Measurements from ENCODE around the gene CCL8. TPM values are rescaled to one million over a fixed set of nuclear protein-coding genes. Genes with fewer than 3 reads are reported as not detected.

The CCL8 gene
- total and polyA plus RNA-seq, 2 donors (not counting 1 experiment from before 2014, with no cell fraction given): 0.27 to 0.50 TPM

DNA sequence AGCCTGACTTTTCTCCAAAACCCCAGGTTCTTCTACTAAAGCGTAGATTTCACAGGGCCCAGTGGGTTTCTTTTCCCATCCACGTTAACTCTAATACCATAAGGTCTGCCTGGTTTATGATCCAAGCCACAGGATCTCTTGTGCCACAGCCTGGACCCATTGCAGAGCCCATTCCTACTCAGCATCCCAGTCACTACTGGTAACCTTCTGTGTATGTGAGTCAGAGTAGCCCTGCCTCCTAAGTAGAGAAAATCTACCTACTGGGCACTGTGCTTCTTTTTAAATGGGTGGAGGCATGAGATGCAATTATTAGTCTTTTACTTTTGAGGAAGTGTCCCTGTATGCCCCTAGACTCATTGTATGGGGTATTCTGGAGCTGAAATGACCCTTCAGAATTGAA, 20.2 kb upstream of the CCL8 start:
- no peaks in the 10 kb centered on the region for H3K36me3 ChIP-seq (ENCODE audit: control insufficient read depth, insufficient read depth, low read length)
- DNase-seq (ENCODE audit: low read depth in 2 of 2): peak in 1 of 2 donors; percentile 21
- no peak overlapping the region for H2AFZ ChIP-seq (ENCODE audit: low read length)
- no peaks in the 10 kb centered on the region for H3K27me3 ChIP-seq (ENCODE audit: control insufficient read depth, insufficient read depth, low read length)
- H3K4me1 ChIP-seq (ENCODE audit: control insufficient read depth, extremely low read depth, insufficient read depth, low read length): peaks cover 4% of the 10 kb centered on the region
- TF ChIP-seq EZH2 (IDR thresholded peaks at IDR 0.05; ENCODE audit: low read length, missing control alignments): no peak
- TF ChIP-seq, protein P1, sequence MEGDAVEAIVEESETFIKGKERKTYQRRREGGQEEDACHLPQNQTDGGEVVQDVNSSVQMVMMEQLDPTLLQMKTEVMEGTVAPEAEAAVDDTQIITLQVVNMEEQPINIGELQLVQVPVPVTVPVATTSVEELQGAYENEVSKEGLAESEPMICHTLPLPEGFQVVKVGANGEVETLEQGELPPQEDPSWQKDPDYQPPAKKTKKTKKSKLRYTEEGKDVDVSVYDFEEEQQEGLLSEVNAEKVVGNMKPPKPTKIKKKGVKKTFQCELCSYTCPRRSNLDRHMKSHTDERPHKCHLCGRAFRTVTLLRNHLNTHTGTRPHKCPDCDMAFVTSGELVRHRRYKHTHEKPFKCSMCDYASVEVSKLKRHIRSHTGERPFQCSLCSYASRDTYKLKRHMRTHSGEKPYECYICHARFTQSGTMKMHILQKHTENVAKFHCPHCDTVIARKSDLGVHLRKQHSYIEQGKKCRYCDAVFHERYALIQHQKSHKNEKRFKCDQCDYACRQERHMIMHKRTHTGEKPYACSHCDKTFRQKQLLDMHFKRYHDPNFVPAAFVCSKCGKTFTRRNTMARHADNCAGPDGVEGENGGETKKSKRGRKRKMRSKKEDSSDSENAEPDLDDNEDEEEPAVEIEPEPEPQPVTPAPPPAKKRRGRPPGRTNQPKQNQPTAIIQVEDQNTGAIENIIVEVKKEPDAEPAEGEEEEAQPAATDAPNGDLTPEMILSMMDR (conservative IDR thresholded peaks at IDR 0.05 in 1 of 2, IDR thresholded peaks at IDR 0.05 in 1 of 2; ENCODE audit: low read depth in 1 of 2, low read length in 2 of 2): no peak
- no peak overlapping the region for H3K4me3 ChIP-seq (replicated peaks in 1 of 4; ENCODE audit: control extremely low read depth in 1 of 4, insufficient read depth in 1 of 4, low read depth in 3 of 4, low read length in 4 of 4)
- no peaks in the 10 kb centered on the region for H3K9me3 ChIP-seq (ENCODE audit: control insufficient read depth, insufficient read depth, low read depth, low read length)
- H3K9ac ChIP-seq (ENCODE audit: insufficient read depth, low read length): no peak overlapping the region
- H3K79me2 ChIP-seq (ENCODE audit: control insufficient read depth, insufficient read depth, low read length): no peaks in the 10 kb centered on the region
- no peak overlapping the region for H3K27ac ChIP-seq (ENCODE audit: insufficient read depth, low read length)
- H4K20me1 ChIP-seq (ENCODE audit: control insufficient read depth, extremely low read depth, insufficient read depth, low read length): no peaks in the 10 kb centered on the region
- no peak overlapping the region for H3K4me2 ChIP-seq (ENCODE audit: extremely low read depth, insufficient read depth, low read length)

DNA sequence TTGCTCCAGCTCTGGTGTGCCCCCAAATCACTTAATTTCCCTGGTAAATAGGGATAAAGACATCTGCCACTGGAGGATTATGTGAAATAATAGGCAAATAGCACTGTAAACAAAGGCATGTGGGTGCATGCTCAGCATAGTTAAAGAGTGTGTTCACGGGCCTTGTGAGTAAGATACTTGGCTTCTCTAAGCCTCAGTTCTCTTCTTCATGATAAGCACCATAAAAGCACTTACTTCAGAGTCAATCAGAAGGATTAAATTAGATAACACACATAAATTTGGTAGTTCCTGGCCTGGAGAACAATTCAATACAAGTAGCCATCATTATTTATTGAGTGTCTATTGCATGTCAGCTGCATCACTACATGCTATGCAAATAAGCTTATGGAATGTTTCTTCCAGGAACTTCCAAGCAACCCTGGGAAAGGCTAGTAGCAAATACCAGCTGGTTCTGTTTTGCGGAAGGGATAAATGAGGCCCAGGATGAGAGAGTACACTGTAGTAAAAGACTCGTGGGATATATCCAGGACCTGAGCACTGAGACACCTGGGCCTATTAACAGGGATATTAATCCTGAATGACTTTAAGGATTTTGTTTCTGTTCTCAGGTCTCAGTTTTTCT, 19.2 kb upstream of the CCL8 start:
- no peak overlapping the region for H2AFZ ChIP-seq (ENCODE audit: low read length)
- no peak overlapping the region for H3K4me3 ChIP-seq (replicated peaks in 1 of 4; ENCODE audit: control extremely low read depth in 1 of 4, insufficient read depth in 1 of 4, low read depth in 3 of 4, low read length in 4 of 4)
- H3K9me3 ChIP-seq (ENCODE audit: control insufficient read depth, insufficient read depth, low read depth, low read length): no peaks in the 10 kb centered on the region
- H3K4me1 ChIP-seq (ENCODE audit: control insufficient read depth, extremely low read depth, insufficient read depth, low read length): peaks cover 4% of the 10 kb centered on the region
- peak overlapping the region; percentile 32 for H3K27ac ChIP-seq (ENCODE audit: insufficient read depth, low read length)
- H3K79me2 ChIP-seq (ENCODE audit: control insufficient read depth, insufficient read depth, low read length): no peaks in the 10 kb centered on the region
- peak; percentile 28 to 89 for DNase-seq (ENCODE audit: low read depth in 2 of 2)
- H4K20me1 ChIP-seq (ENCODE audit: control insufficient read depth, extremely low read depth, insufficient read depth, low read length): no peaks in the 10 kb centered on the region
- no peaks in the 10 kb centered on the region for H3K36me3 ChIP-seq (ENCODE audit: control insufficient read depth, insufficient read depth, low read length)
- no peaks in the 10 kb centered on the region for H3K27me3 ChIP-seq (ENCODE audit: control insufficient read depth, insufficient read depth, low read length)
- no peak overlapping the region for H3K9ac ChIP-seq (ENCODE audit: insufficient read depth, low read length)
- peak overlapping the region; percentile 34 for H3K4me2 ChIP-seq (ENCODE audit: extremely low read depth, insufficient read depth, low read length)
- TF ChIP-seq, protein P1 (conservative IDR thresholded peaks at IDR 0.05 in 1 of 2, IDR thresholded peaks at IDR 0.05 in 1 of 2; ENCODE audit: low read depth in 1 of 2, low read length in 2 of 2): no peak
- TF ChIP-seq EZH2 (IDR thresholded peaks at IDR 0.05; ENCODE audit: low read length, missing control alignments): no peak

DNA sequence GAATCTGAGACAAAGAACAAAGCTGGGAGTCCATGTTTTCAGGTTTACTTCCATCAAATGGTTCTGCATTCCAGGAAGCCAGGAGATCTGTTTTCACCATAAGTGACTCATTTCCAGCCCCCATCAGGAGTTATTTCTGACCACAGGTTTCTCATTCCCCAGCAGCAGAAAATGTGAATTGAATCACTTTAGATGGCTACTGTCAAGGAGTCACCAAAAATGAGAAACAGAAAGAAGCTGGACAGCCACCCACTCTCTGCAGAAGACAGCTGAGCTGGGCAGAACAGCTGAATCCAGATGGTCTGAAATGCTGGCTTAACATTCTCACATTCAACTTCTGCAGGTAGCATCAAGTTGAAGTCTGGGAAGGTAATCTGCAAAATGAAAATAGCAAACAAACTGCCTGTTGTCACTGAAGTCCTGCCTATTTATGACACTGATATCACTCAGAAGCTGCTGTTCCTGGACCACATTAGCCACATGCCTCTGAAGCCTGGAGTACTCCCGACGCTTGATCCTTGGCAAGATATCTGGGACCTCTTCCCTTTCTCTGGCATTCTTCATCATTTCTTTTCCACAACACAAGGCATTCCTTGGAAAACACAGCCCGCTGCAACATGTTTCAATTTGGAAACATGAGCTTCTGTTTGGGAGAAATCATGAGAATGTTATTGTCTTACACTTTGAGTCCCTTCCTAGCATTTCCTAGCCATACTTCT, 18.4 kb upstream of the CCL8 start:
- no peak overlapping the region for H2AFZ ChIP-seq (ENCODE audit: low read length)
- peak overlapping the region; percentile 32 for H3K27ac ChIP-seq (ENCODE audit: insufficient read depth, low read length)
- no peak for TF ChIP-seq EZH2 (IDR thresholded peaks at IDR 0.05; ENCODE audit: low read length, missing control alignments)
- TF ChIP-seq, protein P1 (conservative IDR thresholded peaks at IDR 0.05 in 1 of 2, IDR thresholded peaks at IDR 0.05 in 1 of 2; ENCODE audit: low read depth in 1 of 2, low read length in 2 of 2): no peak
- H4K20me1 ChIP-seq (ENCODE audit: control insufficient read depth, extremely low read depth, insufficient read depth, low read length): no peaks in the 10 kb centered on the region
- no peaks in the 10 kb centered on the region for H3K27me3 ChIP-seq (ENCODE audit: control insufficient read depth, insufficient read depth, low read length)
- peak overlapping the region; percentile 36 for H3K4me2 ChIP-seq (ENCODE audit: extremely low read depth, insufficient read depth, low read length)
- no peak overlapping the region for H3K9ac ChIP-seq (ENCODE audit: insufficient read depth, low read length)
- H3K4me3 ChIP-seq (replicated peaks in 1 of 4; ENCODE audit: control extremely low read depth in 1 of 4, insufficient read depth in 1 of 4, low read depth in 3 of 4, low read length in 4 of 4): no peak overlapping the region
- no peaks in the 10 kb centered on the region for H3K79me2 ChIP-seq (ENCODE audit: control insufficient read depth, insufficient read depth, low read length)
- no peaks in the 10 kb centered on the region for H3K9me3 ChIP-seq (ENCODE audit: control insufficient read depth, insufficient read depth, low read depth, low read length)
- peaks cover 4% of the 10 kb centered on the region for H3K4me1 ChIP-seq (ENCODE audit: control insufficient read depth, extremely low read depth, insufficient read depth, low read length)
- no peaks in the 10 kb centered on the region for H3K36me3 ChIP-seq (ENCODE audit: control insufficient read depth, insufficient read depth, low read length)
- peak in 1 of 2 donors; percentile 93 for DNase-seq (ENCODE audit: low read depth in 2 of 2)
